K562 (cell line): ENCODE results near the gene CEP44. TPM values are rescaled to one million over a fixed set of nuclear protein-coding genes. Genes with fewer than 3 reads are reported as not detected.

Source experiments
- NR3C1 ChIP-seq: sonication (generic); formaldehyde crosslinking; IDR thresholded peaks from 2 replicates; pipeline ENCODE4 v1.8.1; 2022; ENCODE audit warnings: missing genetic modification reagents
- POLR2A ChIP-seq: fragments of 450-650 bp; conservative IDR thresholded peaks from 2 replicates; pipeline ENCODE4 v1.6.1; 2016
- PYGO2 ChIP-seq: fragments of 450-650 bp; IDR thresholded peaks from 2 replicates; pipeline ENCODE4 v1.6.1; 2016; ENCODE audit warnings: mild to moderate bottlenecking, missing genetic modification characterization, moderate library complexity, missing compliant biosample characterization
- SRSF9 ChIP-seq: fragments of 200-400 bp; formaldehyde crosslinking; IDR thresholded peaks from 2 replicates; pipeline ENCODE4 v1.6.1; 2017; ENCODE audit warnings: low read depth, low read length, borderline replicate concordance
- TEAD4 ChIP-seq, 2 experiments: sonication (generic) in 1 of 2; formaldehyde crosslinking in 1 of 2; IDR thresholded peaks; 2 replicates each; pipeline versions ENCODE4 v1.6.1 to v1.8.0; 2012 to 2022; ENCODE audit warnings: borderline replicate concordance in 1 of 2, inconsistent platforms in 1 of 2, low read length in 1 of 2, mild to moderate bottlenecking in 1 of 2, missing genetic modification reagents in 1 of 2
- ZNF23 ChIP-seq: fragments of 250-450 bp; sonication (Bioruptor Pico); IDR thresholded peaks from 2 replicates; pipeline ENCODE4 v1.4.0; 2020; ENCODE audit warnings: mild to moderate bottlenecking
- ZNF778 ChIP-seq: fragments of 450-650 bp; formaldehyde crosslinking; IDR thresholded peaks from 2 replicates; pipeline ENCODE4 v1.4.0; 2020; ENCODE audit warnings: mild to moderate bottlenecking, moderate library complexity
- ZSCAN29 ChIP-seq: fragments of 450-650 bp; IDR thresholded peaks from 2 replicates; pipeline ENCODE4 v1.6.1; 2017
- polyA plus RNA-seq, 8 experiments: library from polyadenylated mRNA; depleted of rRNA in 4 of 8; stranded (reverse) in 5 of 8; unstranded in 3 of 8; fragments of >200 nt; fragmentation: Nextera tagmentation in 2 of 8; fragmentation: Illumina TruSeq in 1 of 8; extraction: Ambion mirVana in 2 of 8; extraction: Trizol in 1 of 8; gene quantifications; 2 replicates each; pipeline versions ENCODE4 v1.2.1 to v1.2.3, GENCODE V29; 2011 to 2014; ENCODE audit warnings: inconsistent platforms in 1 of 8, missing spikeins in 1 of 8
- total RNA-seq, 7 experiments: library from RNA; depleted of rRNA in 6 of 7; stranded (reverse); fragments of >200 nt in 6 of 7; fragmentation: Illumina TruSeq in 2 of 7; extraction: Trizol in 2 of 7; gene quantifications; 2 replicates each; pipeline versions ENCODE4 v1.2.1 to v1.2.3, GENCODE V29; 2011 to 2021; ENCODE audit warnings: low replicate concordance in 1 of 7
- TF ChIP-seq, protein P1 (sequence below): fragments of 250-450 bp; sonication (Bioruptor Pico); IDR thresholded peaks from 2 replicates; pipeline ENCODE4 v1.4.0; 2020; ENCODE audit warnings: mild to moderate bottlenecking, moderate library complexity, borderline replicate concordance
- TF ChIP-seq, protein P2 (sequence below): fragments of 200-600 bp; sonication (generic); IDR thresholded peaks from one replicate; pipeline ENCODE4 v1.6.1; 2012; ENCODE audit warnings: mild to moderate bottlenecking, low read depth, low read length, inconsistent platforms
- TF ChIP-seq, protein P3 (sequence below): fragments of 450-650 bp; conservative IDR thresholded peaks from 2 replicates; pipeline ENCODE4 v1.6.1; 2016; ENCODE audit warnings: missing genetic modification characterization, low read depth, mild to moderate bottlenecking, missing compliant biosample characterization, moderate library complexity

The CEP44 gene
- total and polyA plus RNA-seq, 9 of the 15 experiments (the other 6 are each of a cell fraction or from before 2014, with no cell fraction given) = 19.6 to 45.0 (median 24.4) TPM

DNA sequence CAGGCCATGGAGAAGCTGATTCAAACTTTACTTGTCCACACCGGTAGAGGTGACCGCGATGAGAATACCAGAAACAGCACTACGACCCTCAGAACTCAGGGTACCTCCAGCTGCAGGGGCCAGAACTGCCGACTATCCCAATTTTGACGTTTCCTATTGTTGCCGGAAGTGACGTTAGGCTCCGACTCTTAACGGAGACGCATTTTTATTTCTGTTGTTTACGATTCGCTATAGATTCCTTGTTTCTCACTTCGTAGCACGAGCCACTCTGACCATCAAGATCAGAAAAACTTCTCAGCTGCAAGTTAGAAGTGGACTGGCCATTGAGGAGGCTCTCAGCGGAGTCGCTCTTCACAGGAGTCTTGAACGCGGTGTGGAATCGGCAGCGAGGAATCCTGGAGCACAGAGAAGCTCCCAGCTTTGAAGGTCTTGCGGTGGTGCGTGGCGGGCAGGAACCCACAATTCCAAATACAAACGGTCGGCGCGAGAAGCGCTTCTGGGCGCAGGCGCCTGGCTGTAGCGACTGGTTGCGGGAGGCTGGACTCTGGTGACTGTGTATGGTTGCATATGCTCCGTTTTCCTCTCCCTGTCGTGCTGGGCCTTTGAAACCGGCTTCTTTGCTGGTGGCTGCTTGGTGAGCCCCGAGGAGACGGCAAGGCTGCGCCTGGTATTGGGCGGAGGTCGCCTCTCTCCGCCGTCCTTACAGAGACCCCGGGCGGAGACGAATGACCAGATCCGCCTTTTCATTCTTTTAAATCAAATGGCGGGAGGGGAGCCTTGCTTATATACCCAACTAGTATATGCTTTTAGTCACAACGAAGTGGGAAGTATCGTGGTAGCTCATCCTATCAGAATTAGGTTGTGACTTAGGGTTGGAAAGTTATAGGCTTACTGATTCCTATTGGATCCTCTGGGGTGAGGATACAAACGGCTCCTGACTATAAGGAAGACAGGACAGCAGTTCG, at the start of gene CEP44, which contains the start of gene FBXO8 (continued):
- TF ChIP-seq, protein P1, sequence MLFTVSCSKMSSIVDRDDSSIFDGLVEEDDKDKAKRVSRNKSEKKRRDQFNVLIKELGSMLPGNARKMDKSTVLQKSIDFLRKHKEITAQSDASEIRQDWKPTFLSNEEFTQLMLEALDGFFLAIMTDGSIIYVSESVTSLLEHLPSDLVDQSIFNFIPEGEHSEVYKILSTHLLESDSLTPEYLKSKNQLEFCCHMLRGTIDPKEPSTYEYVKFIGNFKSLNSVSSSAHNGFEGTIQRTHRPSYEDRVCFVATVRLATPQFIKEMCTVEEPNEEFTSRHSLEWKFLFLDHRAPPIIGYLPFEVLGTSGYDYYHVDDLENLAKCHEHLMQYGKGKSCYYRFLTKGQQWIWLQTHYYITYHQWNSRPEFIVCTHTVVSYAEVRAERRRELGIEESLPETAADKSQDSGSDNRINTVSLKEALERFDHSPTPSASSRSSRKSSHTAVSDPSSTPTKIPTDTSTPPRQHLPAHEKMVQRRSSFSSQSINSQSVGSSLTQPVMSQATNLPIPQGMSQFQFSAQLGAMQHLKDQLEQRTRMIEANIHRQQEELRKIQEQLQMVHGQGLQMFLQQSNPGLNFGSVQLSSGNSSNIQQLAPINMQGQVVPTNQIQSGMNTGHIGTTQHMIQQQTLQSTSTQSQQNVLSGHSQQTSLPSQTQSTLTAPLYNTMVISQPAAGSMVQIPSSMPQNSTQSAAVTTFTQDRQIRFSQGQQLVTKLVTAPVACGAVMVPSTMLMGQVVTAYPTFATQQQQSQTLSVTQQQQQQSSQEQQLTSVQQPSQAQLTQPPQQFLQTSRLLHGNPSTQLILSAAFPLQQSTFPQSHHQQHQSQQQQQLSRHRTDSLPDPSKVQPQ (CRISPR knock-in tag) = no peak
- TF ChIP-seq, protein P2, sequence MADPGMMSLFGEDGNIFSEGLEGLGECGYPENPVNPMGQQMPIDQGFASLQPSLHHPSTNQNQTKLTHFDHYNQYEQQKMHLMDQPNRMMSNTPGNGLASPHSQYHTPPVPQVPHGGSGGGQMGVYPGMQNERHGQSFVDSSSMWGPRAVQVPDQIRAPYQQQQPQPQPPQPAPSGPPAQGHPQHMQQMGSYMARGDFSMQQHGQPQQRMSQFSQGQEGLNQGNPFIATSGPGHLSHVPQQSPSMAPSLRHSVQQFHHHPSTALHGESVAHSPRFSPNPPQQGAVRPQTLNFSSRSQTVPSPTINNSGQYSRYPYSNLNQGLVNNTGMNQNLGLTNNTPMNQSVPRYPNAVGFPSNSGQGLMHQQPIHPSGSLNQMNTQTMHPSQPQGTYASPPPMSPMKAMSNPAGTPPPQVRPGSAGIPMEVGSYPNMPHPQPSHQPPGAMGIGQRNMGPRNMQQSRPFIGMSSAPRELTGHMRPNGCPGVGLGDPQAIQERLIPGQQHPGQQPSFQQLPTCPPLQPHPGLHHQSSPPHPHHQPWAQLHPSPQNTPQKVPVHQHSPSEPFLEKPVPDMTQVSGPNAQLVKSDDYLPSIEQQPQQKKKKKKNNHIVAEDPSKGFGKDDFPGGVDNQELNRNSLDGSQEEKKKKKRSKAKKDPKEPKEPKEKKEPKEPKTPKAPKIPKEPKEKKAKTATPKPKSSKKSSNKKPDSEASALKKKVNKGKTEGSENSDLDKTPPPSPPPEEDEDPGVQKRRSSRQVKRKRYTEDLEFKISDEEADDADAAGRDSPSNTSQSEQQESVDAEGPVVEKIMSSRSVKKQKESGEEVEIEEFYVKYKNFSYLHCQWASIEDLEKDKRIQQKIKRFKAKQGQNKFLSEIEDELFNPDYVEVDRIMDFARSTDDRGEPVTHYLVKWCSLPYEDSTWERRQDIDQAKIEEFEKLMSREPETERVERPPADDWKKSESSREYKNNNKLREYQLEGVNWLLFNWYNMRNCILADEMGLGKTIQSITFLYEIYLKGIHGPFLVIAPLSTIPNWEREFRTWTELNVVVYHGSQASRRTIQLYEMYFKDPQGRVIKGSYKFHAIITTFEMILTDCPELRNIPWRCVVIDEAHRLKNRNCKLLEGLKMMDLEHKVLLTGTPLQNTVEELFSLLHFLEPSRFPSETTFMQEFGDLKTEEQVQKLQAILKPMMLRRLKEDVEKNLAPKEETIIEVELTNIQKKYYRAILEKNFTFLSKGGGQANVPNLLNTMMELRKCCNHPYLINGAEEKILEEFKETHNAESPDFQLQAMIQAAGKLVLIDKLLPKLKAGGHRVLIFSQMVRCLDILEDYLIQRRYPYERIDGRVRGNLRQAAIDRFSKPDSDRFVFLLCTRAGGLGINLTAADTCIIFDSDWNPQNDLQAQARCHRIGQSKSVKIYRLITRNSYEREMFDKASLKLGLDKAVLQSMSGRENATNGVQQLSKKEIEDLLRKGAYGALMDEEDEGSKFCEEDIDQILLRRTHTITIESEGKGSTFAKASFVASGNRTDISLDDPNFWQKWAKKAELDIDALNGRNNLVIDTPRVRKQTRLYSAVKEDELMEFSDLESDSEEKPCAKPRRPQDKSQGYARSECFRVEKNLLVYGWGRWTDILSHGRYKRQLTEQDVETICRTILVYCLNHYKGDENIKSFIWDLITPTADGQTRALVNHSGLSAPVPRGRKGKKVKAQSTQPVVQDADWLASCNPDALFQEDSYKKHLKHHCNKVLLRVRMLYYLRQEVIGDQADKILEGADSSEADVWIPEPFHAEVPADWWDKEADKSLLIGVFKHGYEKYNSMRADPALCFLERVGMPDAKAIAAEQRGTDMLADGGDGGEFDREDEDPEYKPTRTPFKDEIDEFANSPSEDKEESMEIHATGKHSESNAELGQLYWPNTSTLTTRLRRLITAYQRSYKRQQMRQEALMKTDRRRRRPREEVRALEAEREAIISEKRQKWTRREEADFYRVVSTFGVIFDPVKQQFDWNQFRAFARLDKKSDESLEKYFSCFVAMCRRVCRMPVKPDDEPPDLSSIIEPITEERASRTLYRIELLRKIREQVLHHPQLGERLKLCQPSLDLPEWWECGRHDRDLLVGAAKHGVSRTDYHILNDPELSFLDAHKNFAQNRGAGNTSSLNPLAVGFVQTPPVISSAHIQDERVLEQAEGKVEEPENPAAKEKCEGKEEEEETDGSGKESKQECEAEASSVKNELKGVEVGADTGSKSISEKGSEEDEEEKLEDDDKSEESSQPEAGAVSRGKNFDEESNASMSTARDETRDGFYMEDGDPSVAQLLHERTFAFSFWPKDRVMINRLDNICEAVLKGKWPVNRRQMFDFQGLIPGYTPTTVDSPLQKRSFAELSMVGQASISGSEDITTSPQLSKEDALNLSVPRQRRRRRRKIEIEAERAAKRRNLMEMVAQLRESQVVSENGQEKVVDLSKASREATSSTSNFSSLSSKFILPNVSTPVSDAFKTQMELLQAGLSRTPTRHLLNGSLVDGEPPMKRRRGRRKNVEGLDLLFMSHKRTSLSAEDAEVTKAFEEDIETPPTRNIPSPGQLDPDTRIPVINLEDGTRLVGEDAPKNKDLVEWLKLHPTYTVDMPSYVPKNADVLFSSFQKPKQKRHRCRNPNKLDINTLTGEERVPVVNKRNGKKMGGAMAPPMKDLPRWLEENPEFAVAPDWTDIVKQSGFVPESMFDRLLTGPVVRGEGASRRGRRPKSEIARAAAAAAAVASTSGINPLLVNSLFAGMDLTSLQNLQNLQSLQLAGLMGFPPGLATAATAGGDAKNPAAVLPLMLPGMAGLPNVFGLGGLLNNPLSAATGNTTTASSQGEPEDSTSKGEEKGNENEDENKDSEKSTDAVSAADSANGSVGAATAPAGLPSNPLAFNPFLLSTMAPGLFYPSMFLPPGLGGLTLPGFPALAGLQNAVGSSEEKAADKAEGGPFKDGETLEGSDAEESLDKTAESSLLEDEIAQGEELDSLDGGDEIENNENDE = no peak
- TF ChIP-seq POLR2A (peak; percentile 89), ZSCAN29 (no peak), TEAD4 (IDR thresholded peaks at IDR 0.05; ENCODE audit: low read length) (no peak; the same call in 1 of the 2 replicates), TEAD4 (CRISPR knock-in tag; IDR thresholded peaks at IDR 0.05; ENCODE audit: borderline replicate concordance) (no peak), ZNF778 (CRISPR knock-in tag) (no peak), ZNF23 (CRISPR knock-in tag) (no peak), SRSF9 (no peak), NR3C1 (no peak), PYGO2 (tag) (no peak)
- TF ChIP-seq, protein P3, sequence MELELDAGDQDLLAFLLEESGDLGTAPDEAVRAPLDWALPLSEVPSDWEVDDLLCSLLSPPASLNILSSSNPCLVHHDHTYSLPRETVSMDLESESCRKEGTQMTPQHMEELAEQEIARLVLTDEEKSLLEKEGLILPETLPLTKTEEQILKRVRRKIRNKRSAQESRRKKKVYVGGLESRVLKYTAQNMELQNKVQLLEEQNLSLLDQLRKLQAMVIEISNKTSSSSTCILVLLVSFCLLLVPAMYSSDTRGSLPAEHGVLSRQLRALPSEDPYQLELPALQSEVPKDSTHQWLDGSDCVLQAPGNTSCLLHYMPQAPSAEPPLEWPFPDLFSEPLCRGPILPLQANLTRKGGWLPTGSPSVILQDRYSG (tag) = peak; percentile 77; the same call in 1 of the 2 replicates
